Measurements from ENCODE around the gene HOXB8.

DNA sequence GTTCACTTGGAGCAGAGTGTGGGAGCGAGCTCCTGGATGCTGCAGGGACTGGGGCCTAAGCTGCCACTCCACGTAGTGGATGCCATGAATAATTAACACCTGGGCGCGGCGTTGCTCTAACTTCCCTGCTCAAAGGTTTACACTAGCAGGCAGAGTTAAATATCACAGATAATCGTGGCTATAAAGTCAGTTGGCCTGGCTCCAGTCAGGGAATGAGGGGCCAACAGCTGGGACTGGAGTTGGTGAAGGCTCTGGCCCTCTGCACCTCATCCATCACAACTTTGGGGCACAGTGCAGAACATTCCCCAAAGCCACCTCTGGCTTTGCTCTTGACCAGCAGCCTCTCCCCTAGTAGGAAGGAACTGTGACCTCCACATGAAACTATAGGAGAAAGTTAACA lies 47.9 kb downstream of the HOXB8 start:
- TF ChIP-seq, protein P1, sequence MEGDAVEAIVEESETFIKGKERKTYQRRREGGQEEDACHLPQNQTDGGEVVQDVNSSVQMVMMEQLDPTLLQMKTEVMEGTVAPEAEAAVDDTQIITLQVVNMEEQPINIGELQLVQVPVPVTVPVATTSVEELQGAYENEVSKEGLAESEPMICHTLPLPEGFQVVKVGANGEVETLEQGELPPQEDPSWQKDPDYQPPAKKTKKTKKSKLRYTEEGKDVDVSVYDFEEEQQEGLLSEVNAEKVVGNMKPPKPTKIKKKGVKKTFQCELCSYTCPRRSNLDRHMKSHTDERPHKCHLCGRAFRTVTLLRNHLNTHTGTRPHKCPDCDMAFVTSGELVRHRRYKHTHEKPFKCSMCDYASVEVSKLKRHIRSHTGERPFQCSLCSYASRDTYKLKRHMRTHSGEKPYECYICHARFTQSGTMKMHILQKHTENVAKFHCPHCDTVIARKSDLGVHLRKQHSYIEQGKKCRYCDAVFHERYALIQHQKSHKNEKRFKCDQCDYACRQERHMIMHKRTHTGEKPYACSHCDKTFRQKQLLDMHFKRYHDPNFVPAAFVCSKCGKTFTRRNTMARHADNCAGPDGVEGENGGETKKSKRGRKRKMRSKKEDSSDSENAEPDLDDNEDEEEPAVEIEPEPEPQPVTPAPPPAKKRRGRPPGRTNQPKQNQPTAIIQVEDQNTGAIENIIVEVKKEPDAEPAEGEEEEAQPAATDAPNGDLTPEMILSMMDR (IDR thresholded peaks at IDR 0.05; ENCODE audit: insufficient read depth, low read depth, low read length), result no peak
- TF ChIP-seq EZH2 (IDR thresholded peaks at IDR 0.05; ENCODE audit: insufficient read depth, low read length), result no peak

Measured in astrocyte (in vitro differentiated cells and primary cell).